Measurements from ENCODE around the gene COPS6. TPM values are rescaled to one million over a fixed set of nuclear protein-coding genes. Genes with fewer than 3 reads are reported as not detected.

The COPS6 gene
- total RNA-seq, 2 donors from 2014 or later: 15.8 to 16.1 TPM

- no peak overlapping the region for H3K4me3 ChIP-seq
- WGBS, 2 donors: 83 to 86% methylated on average over 7 of the region's 7 CpGs
- no peak for DNase-seq
- TF ChIP-seq POLR2A (IDR thresholded peaks at IDR 0.05) (no peak), CTCF (IDR thresholded peaks at IDR 0.05) (no peak)
- H3K27ac ChIP-seq: no peak overlapping the region
- peaks cover 3% of the 10 kb centered on the region in 2 donors for H3K36me3 ChIP-seq (replicated peaks in 1 of 2; ENCODE audit: insufficient read depth in 1 of 2, low read depth in 2 of 2)
- no peak for ATAC-seq
- intact Hi-C loops (cut with DNase I): no loop called here
- H3K4me1 ChIP-seq: peaks cover 12% of the 10 kb centered on the region
- no peaks in the 10 kb centered on the region for H3K9me3 ChIP-seq
- H3K27me3 ChIP-seq: no peaks in the 10 kb centered on the region
These were observed 26.3 kb downstream of the COPS6 start for GRCh38 chr7:100115026-100115425.

- 17 to 28% methylated on average over 10 to 18 of the region's 18 CpGs for WGBS, 2 donors
- ATAC-seq (no peak), DNase-seq (no peak)
- H3K36me3 ChIP-seq (replicated peaks in 1 of 2; ENCODE audit: insufficient read depth in 1 of 2, low read depth in 2 of 2): peaks cover 0 to under 1% of the 10 kb centered on the region in 2 donors
- H3K4me3 ChIP-seq: peak overlapping the region; percentile 65 to 73
- H3K27ac ChIP-seq: peak overlapping the region; percentile 79 to 92 (median 87)
- H3K27me3 ChIP-seq: no peaks in the 10 kb centered on the region
- peaks cover 19% of the 10 kb centered on the region for H3K4me1 ChIP-seq
- no peaks in the 10 kb centered on the region for H3K9me3 ChIP-seq
- TF ChIP-seq POLR2A (IDR thresholded peaks at IDR 0.05) (no peak), CTCF (IDR thresholded peaks at IDR 0.05) (no peak)
- intact Hi-C loops (cut with DNase I): no loop called here
These were observed 29.8 kb downstream of the COPS6 start for GRCh38 chr7:100118388-100119071.

- H3K27me3 ChIP-seq: no peaks in the 10 kb centered on the region
- peaks cover 19% of the 10 kb centered on the region for H3K4me1 ChIP-seq
- peak in 2 of 3 donors; percentile 80 to 81 for TF ChIP-seq POLR2A (IDR thresholded peaks at IDR 0.05)
- TF ChIP-seq CTCF (IDR thresholded peaks at IDR 0.05): peak in 2 of 7 experiments; percentile 7 to 12
- ATAC-seq (peak; percentile 97), DNase-seq (peak; percentile 95 to 97 (median 96))
- H3K4me3 ChIP-seq: peak within 1 kb of the TSS; percentile 65 to 73
- no peaks in the 10 kb centered on the region for H3K9me3 ChIP-seq
- H3K27ac ChIP-seq: peak within 1 kb of the TSS; percentile 79 to 92 (median 87)
- H3K36me3 ChIP-seq (replicated peaks in 1 of 2; ENCODE audit: insufficient read depth in 1 of 2, low read depth in 2 of 2): no peaks in the 10 kb centered on the region
- intact Hi-C loops (cut with DNase I): no loop called here
- 0 to 1% methylated on average over 27 to 49 of the region's 49 CpGs for WGBS, 2 donors
These were observed 30.6 kb downstream of the COPS6 start, which contains the start of the genes CNPY4 and TAF6 for GRCh38 chr7:100119072-100119969. Gene CNPY4 (plus strand): TSS chr7:100119634. CDS start chr7:100119745, 111 bp downstream. Gene TAF6 (minus strand): TSS chr7:100119358. CDS start chr7:100114209, 5,149 bp downstream.

- H3K4me3 ChIP-seq: peak overlapping the region; percentile 9 to 19
- ATAC-seq (peak; percentile 16), DNase-seq (peak; percentile 39 to 55 (median 46))
- WGBS, 2 donors: 33 to 64% methylated on average over 13 to 19 of the region's 19 CpGs
- TF ChIP-seq CTCF (IDR thresholded peaks at IDR 0.05) (no peak), POLR2A (IDR thresholded peaks at IDR 0.05) (no peak)
- no peaks in the 10 kb centered on the region for H3K9me3 ChIP-seq
- peaks cover 24% of the 10 kb centered on the region for H3K4me1 ChIP-seq
- intact Hi-C loops (cut with DNase I): no loop called here
- H3K27ac ChIP-seq: peak overlapping the region in 3 of 4 donors; percentile 85 to 92 (median 89)
- no peaks in the 10 kb centered on the region for H3K36me3 ChIP-seq (replicated peaks in 1 of 2; ENCODE audit: insufficient read depth in 1 of 2, low read depth in 2 of 2)
- H3K27me3 ChIP-seq: no peaks in the 10 kb centered on the region
These were observed 31.4 kb downstream of the COPS6 start for GRCh38 chr7:100119970-100120732.
